NCI-H1694 treated with DMSO at 0.1 percent for 48 hours (cell line): ENCODE results near the gene KAZN.

Source experiments
- DNase-seq: peaks from one replicate; lab custom pipeline; 2025; lab: John Stamatoyannopoulos, UW

Gene KAZN

GRCh38 chr1:14742181-14742980 lies 143.9 kb downstream of the KAZN start:
- DNase-seq = peak; percentile 39

GRCh38 chr1:14743368-14743767 lies 144.9 kb downstream of the KAZN start:
- no peak for DNase-seq

GRCh38 chr1:14745001-14745720 lies 146.7 kb downstream of the KAZN start:
- no peak for DNase-seq

- no peak for DNase-seq
Observed at GRCh38 chr1:14745789-14746188, 147.3 kb downstream of the KAZN start.

- DNase-seq = no peak
Observed at GRCh38 chr1:14746393-14746792, 147.9 kb downstream of the KAZN start.

GRCh38 chr1:14748151-14748550 lies 149.7 kb downstream of the KAZN start:
- DNase-seq = no peak

- no peak for DNase-seq
Observed at GRCh38 chr1:14748977-14749376, 150.5 kb downstream of the KAZN start.

GRCh38 chr1:14750490-14750889 lies 152.0 kb downstream of the KAZN start:
- no peak for DNase-seq

- DNase-seq = no peak
Observed at GRCh38 chr1:14755518-14756252, 157.2 kb downstream of the KAZN start.

- no peak for DNase-seq
Observed at GRCh38 chr1:14756589-14757285, 158.3 kb downstream of the KAZN start.

- no peak for DNase-seq
Observed at GRCh38 chr1:14757286-14757625, 158.8 kb downstream of the KAZN start.

GRCh38 chr1:14759042-14759818 lies 160.7 kb downstream of the KAZN start:
- DNase-seq = no peak

GRCh38 chr1:14759843-14760242 lies 161.4 kb downstream of the KAZN start:
- DNase-seq = no peak

GRCh38 chr1:14760780-14761179 lies 162.3 kb downstream of the KAZN start:
- no peak for DNase-seq

GRCh38 chr1:14761291-14762153 lies 163.0 kb downstream of the KAZN start:
- no peak for DNase-seq

GRCh38 chr1:14763977-14764376 lies 165.5 kb downstream of the KAZN start:
- no peak for DNase-seq

- DNase-seq = peak; percentile 49
Observed at GRCh38 chr1:14765773-14766172, 167.3 kb downstream of the KAZN start.

- DNase-seq = no peak
Observed at GRCh38 chr1:14767075-14767474, 168.6 kb downstream of the KAZN start.

- no peak for DNase-seq
Observed at GRCh38 chr1:14768582-14769304, 170.3 kb downstream of the KAZN start.
